NCI-H1048 (cell line): ENCODE measurements around the gene UGCG.
"Not testable (repeated sequence)": the region's sequence is repeated elsewhere in the genome, so short reads cannot be mapped to it uniquely, and the experiment has no call there.

Source experiments
- DNase-seq: peaks from one replicate; lab custom pipeline; 2025; lab: John Stamatoyannopoulos, UW

The UGCG gene

DNA sequence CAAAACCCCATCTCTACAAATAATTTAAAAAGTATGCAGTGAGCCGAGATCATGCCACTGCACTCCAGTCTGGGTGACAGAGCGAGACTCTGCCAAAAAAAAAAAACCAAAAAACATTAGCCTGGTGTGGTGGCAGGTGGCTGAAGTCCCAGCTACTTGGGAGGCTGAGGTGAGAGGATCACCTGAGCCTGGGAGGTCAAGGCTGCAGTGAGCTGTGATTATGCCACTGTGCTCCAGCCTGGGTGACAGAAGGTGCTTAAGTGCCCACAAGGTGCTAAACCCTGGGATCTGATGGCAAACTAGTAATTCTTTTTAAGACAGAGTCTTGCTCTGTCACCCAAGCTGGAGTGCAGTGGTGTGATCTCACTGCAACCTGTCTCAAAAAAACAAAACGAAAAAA, 5.7 kb upstream of the UGCG start:
- DNase-seq = not testable (repeated sequence)

DNA sequence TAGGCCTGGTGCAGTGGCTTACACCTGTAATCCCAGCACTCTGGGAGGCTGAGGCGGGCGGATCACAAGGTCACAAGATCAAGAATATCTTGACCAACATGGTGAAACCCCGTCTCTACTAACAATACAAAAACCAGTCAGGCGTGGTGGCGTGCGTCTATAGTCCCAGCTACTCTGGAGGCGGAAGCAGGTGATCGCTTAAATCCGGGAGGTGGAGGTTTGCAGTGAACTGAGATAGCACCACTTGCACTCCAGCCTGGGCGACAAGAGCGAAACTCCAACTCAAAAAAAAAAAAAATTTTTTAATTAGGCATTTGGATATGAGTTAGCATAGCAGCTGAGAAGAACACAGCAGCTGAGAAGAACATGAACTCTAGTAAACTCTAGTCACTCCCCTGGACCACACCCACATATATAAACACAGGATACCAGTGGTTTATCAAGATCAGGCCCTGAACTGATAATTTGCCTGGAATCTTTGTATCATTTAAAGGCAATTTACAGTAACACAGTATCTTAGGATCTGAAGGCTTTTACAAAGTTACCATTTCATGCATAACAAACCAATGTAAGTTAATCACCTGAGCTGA, 4.6 kb upstream of the UGCG start:
- DNase-seq = no peak

DNA sequence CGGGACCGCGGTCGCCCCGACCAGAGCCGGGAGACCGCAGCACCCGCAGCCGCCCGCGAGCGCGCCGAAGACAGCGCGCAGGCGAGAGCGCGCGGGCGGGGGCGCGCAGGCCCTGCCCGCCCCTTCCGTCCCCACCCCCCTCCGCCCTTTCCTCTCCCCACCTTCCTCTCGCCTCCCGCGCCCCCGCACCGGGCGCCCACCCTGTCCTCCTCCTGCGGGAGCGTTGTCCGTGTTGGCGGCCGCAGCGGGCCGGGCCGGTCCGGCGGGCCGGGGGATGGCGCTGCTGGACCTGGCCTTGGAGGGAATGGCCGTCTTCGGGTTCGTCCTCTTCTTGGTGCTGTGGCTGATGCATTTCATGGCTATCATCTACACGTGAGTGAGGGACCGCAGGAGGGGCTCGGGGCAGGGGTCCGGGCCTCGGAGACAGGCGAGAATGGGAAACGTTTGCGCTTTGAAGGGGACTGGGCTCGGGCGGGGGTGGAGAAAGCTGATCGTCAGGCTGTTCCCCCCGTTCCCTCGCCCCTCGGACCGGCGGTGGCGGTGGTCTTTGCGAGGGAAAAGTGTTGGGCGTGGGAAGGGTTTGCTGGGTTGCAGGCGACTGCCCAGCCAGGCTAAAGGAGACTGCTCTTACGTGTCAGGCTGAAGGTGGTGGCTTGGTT, 457 bp downstream of the UGCG start:
- no peak for DNase-seq

DNA sequence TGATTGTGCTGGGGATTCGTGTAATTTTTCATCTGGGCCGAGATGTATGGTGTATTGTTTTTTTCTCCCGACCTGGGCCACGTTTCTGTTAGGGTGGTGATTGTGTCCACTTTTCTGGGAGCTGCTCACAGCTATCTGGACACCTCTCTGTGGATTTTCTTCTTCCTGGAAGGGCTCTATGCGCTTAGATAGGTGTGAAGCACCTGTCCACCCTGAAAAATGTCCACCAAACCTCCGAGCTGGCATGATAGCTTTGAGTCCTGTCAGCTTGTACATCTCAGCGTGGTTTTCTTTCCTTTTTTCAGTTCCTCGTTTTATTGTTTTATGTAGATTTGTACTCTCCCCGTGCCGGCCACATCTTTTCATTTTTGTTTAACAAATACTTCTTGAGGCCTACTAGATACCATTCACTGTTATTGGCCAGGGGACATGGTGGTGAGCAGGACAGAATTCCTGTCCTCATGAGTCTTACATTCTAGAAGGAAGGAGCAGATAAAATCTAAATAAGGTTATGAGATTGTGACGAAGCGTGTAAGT, 1.1 kb downstream of the UGCG start:
- DNase-seq = no peak

DNA sequence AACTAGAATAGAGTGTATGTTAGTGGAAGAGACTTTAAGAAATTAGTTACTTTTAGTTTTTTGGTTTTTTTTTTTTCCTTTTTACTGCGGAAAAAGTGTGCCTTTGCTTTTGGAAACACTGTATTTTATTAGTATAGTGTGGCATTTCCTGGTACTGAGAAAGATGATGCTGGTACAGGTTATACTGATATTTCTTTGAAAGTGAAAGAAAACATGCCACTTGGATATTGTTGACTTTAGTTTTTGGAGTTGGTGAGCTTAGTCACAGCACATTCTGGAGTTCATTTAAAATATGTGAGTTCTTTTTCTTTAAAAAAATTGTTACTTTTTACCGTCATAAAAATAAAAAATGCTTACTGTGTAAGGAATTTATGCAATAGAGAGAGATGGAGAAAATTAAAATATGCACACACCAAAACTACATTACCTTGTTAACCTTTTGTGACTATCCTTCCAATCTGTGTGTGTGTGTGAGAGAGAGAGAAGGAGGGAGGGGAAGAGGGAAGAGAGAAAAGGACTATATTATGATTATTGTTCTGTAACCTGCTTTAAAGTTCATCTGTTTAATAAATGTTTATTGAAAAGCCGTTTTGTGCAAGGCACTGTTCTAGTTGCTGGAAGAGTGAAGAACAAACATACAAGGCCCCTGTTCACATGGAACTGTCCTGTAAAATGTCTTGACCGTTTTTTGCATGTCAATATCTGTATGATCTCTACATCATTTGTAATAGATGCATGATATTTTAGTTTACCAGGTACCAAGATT, 1.9 kb downstream of the UGCG start:
- no peak for DNase-seq

DNA sequence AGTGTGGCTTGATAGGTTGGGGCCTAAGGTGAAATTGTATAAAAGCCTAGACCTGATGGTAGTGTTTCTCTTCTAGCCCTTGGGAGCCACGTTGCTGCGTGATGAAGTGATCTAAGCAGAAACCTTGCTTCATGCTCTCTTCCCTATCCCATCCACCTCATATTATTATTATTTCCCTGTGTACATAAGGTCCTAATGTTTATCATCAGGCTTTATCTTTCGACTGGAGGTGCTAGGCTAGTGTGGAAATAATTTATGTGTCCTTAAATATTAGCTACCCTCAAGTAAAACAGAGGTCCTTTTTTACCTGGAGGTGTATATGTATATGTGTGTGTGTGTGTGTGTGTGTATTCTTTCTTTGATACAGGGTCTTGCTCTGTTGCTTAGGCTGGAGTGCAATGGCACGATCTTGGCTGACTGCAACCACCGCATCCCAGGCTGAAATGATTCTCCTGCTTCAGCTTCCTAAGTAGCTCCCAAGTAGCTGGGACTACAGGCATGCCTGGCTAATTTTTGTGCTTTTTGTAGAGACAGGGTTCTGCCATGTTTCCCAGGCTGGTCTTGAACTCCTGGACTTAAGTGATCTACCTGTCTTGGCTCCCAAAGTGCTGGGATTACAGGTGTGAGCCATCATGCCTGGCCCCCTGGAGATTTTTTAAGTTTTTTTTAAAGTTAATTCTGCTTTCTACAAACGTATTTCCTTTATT, 3.7 kb downstream of the UGCG start:
- DNase-seq = no peak

DNA sequence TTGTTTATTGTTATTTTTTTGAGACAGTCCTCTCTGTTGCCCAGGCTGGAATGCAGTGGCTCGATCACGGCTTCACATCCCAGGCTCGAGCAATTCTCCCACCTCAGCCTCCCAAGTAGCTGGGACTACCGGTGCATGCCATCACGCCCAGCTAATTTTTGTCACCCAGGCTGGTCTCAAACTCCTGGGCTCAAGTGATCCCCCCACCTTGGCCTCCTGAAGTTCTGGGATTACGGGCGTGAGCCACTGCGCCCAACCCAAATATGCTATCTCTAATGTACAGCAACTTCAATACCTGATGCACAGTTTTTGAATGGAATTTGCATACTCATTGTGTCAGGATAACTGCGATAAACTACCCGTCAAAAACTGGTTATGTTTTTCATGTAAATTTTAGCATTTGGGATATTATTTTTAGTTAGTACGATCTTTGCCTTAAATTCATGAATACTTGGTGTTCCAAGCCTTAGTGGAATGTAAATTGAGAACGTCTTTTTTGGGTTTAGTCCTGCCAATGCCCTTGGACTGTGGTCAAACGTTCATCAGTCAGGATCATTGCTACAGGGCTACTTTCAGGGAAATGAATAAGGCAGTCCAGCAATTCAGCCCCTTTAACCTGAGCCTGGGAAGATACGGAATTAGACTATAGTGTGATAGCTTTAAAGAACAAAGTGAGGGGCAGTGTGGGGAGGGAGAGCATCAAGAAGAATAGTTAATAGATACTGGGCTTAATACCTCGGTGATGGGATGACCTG, 4.4 kb downstream of the UGCG start:
- DNase-seq = no peak

DNA sequence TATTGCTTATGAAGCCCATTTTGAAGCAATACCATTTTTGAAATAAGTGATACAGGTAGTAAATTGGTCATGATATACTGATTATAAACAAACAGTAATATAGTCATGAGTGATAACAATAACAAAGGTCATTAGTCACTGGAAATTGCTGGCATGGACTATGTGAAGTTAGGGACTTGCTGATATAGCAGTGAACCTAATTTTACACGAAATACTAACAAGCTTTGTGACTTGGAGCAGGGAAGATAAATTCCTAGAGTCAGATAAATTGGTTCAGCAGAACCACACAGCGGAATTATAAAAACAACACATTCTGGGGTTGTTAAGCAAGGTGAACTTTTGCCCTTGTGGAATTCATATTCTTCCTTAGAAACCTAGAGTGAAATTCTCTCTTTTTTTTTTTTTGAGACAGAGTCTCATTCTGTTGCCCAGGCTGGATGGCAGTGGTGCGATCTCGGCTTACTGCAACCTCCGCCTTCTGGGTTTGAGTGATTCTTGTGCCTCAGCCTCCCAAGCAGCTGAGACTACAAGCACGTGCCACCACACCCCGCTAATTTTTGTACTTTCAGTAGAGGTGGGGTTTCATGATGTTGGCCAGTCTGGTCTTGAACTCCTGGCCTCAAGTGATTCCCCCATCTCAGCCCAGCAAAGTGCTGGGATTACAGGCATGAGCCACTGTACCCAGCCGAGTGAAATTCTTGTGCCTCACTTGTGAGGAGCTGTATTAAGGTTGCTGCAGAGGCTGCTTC, 6.0 kb downstream of the UGCG start:
- no peak for DNase-seq

DNA sequence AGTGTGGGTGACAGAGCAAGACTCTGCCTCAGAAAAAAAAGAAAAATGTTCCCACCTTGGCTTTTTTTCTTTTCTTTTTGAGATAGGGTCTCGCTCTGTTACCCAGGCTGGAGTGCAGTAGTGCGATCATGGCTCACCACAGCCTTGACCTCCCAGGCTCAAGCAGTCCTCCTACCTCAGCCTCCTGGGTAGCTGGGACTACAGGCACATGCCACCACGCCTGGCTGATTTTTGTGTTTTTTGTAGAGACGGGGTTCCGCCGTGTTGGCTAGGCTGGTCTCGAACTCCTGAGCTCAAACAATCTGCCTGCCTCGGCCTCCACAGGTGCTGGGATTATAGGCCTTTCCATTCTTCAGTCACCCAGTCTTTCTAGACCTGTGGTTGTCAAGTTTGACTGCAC, 6.9 kb downstream of the UGCG start:
- DNase-seq = not testable (repeated sequence)

DNA sequence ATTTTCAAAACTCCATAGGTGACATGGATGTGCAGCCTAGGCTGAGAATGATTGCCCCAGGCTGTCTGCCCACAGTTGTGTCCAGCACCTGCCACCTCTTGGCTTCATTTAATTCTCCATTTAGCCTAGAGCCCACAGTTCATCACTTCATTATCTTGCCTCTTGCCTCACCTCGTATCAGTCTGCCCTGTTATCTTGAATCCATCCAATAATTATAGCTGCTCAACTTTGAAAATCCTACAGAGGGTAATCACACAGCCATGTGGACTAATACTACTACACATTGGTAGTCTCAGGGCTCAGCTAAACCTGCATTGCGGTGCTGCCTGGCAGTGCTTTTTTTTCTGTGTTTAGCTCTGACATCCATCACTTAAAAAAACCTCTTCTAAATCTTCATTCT, 7.4 kb downstream of the UGCG start:
- no peak for DNase-seq

DNA sequence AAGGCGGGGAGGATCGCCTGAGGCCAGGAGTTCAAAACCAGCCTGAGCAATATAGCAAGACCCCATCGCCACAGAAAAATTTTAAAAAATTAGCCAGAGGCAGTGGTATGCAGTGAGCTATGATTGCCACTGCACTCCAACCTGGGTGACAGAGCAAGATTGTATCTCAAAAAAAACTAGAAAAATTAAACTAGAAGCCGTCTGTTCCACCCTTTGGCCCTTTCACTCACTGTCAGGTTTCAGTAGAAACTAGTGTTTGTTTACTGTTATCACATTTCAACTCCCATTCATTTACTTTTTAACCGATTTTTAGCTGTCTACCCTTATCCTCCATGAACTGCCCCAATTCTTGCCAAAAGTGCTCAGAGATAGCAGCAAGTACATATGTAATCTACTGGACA, 8.3 kb downstream of the UGCG start:
- no peak for DNase-seq

DNA sequence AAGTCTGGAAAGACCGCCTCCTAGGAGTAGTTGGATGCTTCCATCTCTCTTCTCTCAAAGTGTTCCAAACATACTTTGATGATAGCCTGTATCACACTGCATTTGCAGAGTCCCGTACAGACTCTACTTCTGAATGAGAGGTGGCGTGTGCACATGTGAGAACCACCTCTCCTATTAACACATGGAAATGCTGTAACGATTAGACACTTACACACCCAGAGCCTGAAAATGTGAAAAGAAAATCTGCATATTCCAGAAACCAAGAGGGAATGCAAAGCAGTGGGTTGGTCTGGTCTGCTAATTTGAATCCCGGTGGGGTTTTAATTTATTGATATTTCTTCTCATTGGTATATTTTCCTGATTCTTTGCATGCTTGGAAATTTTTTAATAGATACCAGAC, 10.5 kb downstream of the UGCG start:
- DNase-seq = peak; percentile 15

DNA sequence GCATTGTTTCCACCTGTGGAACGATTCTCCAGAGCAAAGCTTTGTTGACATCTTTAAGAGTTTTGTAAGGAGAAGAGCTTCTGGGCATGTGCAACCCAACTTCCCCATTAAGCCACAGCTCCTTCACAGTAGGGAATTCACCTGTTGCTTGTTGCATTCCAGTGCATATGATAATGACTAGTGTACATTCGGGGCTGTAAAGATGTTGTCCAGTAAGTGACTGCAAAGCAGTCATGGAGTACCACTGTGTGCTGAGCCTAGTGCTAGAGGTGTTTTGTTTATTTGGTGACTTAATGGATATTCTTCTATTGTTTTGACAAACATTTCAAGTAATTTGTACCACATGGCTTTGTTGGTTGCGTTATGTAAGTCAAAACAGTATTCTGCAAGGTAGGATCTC, 12.8 kb downstream of the UGCG start:
- no peak for DNase-seq

DNA sequence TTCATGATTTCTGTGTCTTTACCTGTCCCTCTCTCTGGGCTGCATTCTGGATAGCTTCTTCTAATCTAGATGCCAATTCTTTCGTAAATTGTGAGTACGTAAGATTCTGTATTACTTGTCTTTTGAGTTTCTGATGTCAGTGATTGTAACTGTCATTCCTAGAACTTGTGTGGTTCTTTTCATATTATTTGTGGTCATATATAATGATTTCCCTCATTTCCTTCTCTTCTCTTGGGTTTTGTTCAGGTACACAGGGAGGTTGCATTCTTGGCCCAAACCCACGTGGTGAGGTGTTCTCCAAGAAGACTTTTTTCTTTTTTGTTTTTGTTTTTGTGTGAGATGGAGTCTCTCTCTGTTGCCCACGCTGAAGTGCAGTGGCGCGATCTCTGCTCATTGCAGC, 13.8 kb downstream of the UGCG start:
- DNase-seq = no peak

DNA sequence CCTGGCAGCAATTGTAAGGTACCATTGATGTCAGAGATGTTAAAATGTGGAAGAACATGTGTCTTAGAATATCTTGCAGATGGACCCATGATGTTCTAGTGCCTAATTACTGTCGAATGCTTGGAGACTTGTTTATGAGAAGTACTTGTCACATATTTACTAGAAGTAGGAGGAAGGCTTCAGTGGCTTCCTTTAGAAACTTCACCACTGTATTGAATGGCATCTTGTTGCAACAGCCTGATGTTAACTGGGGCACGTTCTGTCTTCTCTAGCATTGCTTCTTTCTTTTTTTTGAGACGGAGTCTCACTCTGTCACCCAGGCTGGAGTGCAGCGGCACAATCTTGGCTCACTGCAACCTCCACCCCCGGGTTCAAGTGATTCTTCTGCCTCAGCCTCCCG, 16.5 kb downstream of the UGCG start:
- DNase-seq = no peak

DNA sequence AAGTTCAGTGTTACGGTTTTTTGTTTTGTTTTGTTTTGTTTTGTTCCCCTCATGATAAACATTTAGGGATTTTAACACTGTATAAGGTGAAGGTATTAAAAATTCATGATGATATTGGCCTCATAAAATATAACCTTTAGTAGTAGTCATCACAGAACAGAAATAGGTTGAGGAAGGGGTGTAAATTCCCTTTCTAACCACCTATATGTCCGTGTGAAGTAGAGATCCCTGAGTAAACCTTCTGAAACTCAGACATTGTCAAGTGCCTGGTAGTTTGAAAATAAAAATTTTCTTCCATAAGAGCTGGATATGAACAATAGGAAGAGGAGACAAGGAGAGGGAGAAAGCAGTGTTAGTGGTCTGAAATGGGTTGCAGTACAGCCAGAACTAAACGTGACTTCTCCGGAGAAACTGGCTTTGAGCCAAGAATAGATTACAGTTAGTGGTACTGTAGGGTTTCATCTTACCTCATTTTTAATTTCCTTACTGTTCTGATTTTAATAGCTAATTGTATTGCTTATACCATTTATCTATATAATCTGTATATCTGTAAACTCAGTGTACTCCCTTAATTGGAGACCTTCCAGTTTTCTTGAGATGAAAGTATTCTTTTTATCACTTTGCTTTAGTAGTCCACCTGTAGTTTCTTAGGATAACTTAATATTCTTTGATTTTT, 18.3 kb downstream of the UGCG start:
- peak; percentile 12 for DNase-seq

DNA sequence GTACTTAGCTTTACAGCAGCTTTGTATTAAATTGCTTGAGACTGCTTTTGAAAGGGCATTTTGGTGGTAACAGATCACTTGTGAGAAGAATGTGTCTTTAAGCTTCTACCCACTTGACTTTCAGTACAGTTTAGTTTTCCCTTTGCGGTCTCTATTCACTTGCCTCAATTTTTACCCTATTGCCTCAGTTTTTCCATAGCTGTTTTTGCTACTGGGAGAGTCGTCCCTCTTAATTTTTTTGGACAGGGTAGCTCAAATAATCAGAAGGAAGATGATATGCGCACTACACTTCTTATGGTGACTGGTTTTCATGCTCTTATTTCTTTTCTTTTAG, 18.8 kb downstream of the UGCG start:
- no peak for DNase-seq

DNA sequence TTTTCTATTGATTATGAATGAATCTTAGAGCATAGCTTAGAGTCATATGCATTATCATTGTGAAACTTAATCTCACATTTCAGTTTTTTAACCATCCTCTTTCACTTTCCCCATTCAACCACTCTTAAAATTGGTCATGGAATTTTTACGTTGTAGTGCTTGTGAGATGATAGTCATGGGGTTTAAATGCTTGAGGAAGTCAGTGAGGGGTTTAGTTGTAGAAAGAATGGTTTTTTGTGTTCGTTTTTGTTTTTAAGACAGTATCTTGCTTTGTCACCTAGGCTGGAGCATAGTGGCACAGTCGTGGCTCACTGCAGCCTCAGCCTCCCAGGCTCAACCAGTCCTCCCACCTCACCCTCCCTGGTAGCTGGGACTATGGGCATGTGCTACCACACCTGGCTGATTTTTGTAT, 19.6 kb downstream of the UGCG start:
- no peak for DNase-seq

DNA sequence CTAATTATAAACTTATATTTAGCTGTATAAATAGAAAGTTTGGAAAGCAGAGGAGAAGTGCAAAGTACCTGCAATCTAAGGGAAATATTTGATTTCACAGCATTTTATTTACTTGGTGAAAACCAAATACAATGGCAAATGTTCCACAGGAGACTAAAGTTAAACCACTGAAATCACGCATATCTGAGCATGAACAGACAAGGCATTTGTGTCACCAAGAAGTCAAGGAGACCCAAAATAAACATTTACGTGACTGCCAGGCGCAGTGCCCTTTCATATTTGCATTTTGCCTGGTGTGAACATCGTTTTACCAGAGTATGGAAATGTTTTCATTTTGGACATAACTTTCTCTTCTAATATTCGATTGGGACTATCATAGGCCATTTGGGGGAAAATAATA, 20.6 kb downstream of the UGCG start:
- peak; percentile 47 for DNase-seq

DNA sequence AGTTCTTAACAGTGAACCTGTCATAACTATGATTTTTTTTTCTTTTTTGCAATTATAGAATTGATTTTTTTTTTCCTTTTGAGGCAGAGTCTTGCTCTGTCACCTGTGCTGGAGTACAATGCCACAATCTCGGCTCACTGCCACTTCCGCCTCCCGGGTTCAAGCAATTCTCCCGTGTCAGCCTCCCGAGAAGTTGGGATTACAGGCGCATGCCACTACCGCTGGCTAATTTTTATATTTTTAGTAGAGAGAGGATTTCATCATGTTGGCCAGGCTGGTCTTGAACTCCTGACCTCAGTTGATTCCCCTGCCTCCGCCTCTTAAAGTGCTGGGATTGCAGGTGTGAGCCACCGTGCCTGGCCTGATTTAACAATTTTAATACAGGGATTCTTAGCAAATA, 21.4 kb downstream of the UGCG start:
- DNase-seq = no peak

DNA sequence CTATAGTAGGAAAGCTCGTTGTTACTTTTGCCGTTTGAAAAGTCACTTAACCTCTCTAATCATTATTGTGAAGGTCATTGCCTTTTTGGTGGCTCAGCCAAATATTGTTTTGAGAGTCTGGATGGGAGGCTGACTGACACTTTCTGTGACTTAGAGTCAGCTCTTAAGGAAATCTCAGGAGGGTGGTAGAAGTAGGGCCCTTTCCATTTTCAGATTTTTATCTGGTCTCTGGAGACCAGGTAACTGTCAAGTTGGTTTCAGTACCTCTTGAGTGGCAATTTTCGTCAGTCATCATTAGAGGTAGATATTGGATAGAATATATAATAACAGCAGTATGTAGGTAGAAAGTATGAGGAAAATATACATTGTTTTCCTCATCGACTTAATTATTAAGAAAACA, 23.3 kb downstream of the UGCG start:
- no peak for DNase-seq
